Loucy (cell line): Measurements from ENCODE around the gene MAP3K21.

Source experiments
- H2AFZ ChIP-seq: fragments of 200-600 bp; sonication (generic); 2 replicates; pipeline ENCODE4 v1.6.0; 2016; ENCODE audit warnings: antibody characterized with exemption, mild to moderate bottlenecking, low read length, moderate library complexity
- H3F3A ChIP-seq: fragments of 200-600 bp; 2 replicates; pipeline ENCODE4 v1.6.0; 2016; ENCODE audit warnings: antibody characterized with exemption, low read depth, mild to moderate bottlenecking
- H3K27me3 ChIP-seq: fragments of 200-600 bp; sonication (generic); 2 replicates; pipeline ENCODE4 v1.6.1; 2014; ENCODE audit warnings: low read length, mild to moderate bottlenecking; ENCODE audit not compliant: insufficient read depth, poor library complexity, severe bottlenecking
- H3K36me3 ChIP-seq: fragments of 200-600 bp; sonication (generic); 2 replicates; pipeline ENCODE4 v1.6.1; 2016; ENCODE audit warnings: low read length; ENCODE audit not compliant: insufficient read depth
- H3K4me1 ChIP-seq: fragments of 200-600 bp; sonication (generic); 2 replicates; pipeline ENCODE4 v1.5.1; 2014; ENCODE audit warnings: low read length, mild to moderate bottlenecking; ENCODE audit not compliant: insufficient read depth, poor library complexity, severe bottlenecking
- H3K4me2 ChIP-seq: fragments of 200-600 bp; sonication (generic); 2 replicates; pipeline ENCODE4 v1.6.0; 2014; ENCODE audit warnings: antibody characterized with exemption, low read length, low read depth, mild to moderate bottlenecking; ENCODE audit not compliant: poor library complexity, severe bottlenecking
- H3K4me3 ChIP-seq: fragments of 200-600 bp; sonication (generic); 2 replicates; pipeline ENCODE4 v1.5.1; 2014; ENCODE audit warnings: low read length, mild to moderate bottlenecking, mixed read lengths; ENCODE audit not compliant: poor library complexity, severe bottlenecking
- H3K79me2 ChIP-seq: fragments of 200-600 bp; sonication (generic); 2 replicates; pipeline ENCODE4 v1.6.1; 2014; ENCODE audit warnings: low read length; ENCODE audit not compliant: insufficient read depth
- H3K9ac ChIP-seq: fragments of 200-600 bp; sonication (generic); 2 replicates; pipeline ENCODE4 v1.6.0; 2014; ENCODE audit warnings: mild to moderate bottlenecking, low read depth, low read length, moderate library complexity; ENCODE audit not compliant: poor library complexity, severe bottlenecking
- H3K9me2 ChIP-seq: fragments of 200-600 bp; sonication (generic); replicated peaks from 2 replicates; pipeline ENCODE4 v1.6.1; 2016; ENCODE audit warnings: low read depth, low read length, mixed read lengths
- H3K9me3 ChIP-seq: fragments of 200-600 bp; sonication (generic); 2 replicates; pipeline ENCODE4 v1.6.1; 2014; ENCODE audit warnings: mild to moderate bottlenecking, antibody characterized with exemption, low read length, low read depth; ENCODE audit not compliant: insufficient read depth
- H4K20me1 ChIP-seq: fragments of 200-600 bp; sonication (generic); 2 replicates; pipeline ENCODE4 v1.6.0; 2014; ENCODE audit warnings: antibody characterized with exemption, low read length, mild to moderate bottlenecking; ENCODE audit not compliant: insufficient read depth, poor library complexity, severe bottlenecking
- EZH2phosphoT487 ChIP-seq: fragments of 200-600 bp; IDR thresholded peaks from 2 replicates; pipeline ENCODE4 v1.6.1; 2018; ENCODE audit warnings: antibody characterized with exemption, mild to moderate bottlenecking, moderate library complexity, borderline replicate concordance
- TF ChIP-seq, protein P1 (sequence below): fragments of 200-600 bp; sonication (generic); conservative IDR thresholded peaks from 2 replicates; pipeline ENCODE4 v1.5.1; 2014; ENCODE audit warnings: mild to moderate bottlenecking, antibody characterized with exemption, low read length

The MAP3K21 gene

DNA sequence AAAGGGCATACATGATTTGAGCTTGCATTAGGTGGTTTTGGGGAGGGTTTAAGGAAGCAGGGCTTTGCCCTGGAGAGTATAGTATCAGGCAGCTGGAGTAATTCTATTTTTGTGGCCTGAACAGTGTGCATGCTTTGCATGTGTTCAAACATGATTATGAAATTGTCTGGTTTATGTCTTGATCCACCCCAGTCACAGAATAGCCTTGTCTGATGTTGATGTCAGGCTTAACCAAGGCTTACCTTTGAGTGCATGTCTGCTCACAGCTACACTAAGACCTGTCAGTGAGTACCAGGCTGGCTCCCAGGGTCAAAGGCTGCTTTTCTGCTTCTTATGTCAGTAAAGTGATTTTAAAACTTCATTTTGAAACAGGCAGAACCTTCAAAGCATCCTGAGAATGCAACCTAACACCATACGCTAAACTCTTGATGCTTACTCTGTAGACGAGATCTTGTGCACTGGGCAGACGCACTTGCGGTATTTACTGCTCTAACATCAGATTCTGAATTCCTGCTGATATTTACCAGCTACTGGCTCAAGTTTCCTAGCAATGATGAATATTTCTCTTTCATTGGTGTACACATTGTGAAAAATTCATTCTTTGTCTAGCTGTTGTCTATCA lies 78.9 kb downstream of the MAP3K21 start:
- H3K27me3 ChIP-seq = no peaks in the 10 kb centered on the region
- TF ChIP-seq EZH2phosphoT487 = no peak
- TF ChIP-seq, protein P1, sequence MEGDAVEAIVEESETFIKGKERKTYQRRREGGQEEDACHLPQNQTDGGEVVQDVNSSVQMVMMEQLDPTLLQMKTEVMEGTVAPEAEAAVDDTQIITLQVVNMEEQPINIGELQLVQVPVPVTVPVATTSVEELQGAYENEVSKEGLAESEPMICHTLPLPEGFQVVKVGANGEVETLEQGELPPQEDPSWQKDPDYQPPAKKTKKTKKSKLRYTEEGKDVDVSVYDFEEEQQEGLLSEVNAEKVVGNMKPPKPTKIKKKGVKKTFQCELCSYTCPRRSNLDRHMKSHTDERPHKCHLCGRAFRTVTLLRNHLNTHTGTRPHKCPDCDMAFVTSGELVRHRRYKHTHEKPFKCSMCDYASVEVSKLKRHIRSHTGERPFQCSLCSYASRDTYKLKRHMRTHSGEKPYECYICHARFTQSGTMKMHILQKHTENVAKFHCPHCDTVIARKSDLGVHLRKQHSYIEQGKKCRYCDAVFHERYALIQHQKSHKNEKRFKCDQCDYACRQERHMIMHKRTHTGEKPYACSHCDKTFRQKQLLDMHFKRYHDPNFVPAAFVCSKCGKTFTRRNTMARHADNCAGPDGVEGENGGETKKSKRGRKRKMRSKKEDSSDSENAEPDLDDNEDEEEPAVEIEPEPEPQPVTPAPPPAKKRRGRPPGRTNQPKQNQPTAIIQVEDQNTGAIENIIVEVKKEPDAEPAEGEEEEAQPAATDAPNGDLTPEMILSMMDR = no peak
- no peaks in the 10 kb centered on the region for H4K20me1 ChIP-seq

DNA sequence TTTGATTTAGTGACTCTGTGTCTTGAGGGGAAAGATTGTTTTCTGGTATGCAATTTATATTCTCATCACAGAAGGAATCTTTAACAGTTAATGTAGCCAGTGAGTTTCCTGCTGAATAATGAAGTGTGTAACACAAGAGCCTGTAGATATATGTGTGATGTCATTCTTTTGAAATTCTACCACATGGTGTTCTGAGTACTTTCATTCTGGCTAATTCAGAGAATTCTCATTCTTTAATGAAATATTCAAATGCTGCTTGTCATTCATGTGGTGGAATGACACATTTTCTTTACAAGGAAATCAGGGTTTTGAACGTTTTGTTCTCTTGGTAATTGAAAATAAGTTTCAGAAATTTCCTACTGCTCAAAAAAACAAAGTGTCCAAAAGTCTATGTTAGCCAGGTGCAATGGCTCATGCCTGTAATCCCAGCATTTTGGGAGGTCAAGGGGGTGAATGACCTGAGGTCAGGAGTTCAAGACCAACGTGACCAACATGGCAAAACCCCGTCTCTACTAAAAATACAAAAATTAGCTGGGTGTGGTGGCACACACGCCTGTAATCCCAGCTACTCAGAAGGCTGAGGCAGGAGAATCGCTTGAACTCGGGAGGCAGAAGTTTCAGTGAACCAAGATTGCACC lies 79.6 kb downstream of the MAP3K21 start:
- Histone ChIP-seq H3K79me2 (no peaks in the 10 kb centered on the region), H4K20me1 (no peaks in the 10 kb centered on the region), H3K9me3 (no peaks in the 10 kb centered on the region), H3K27me3 (no peaks in the 10 kb centered on the region), H2AFZ (no peak overlapping the region), H3K4me3 (no peak overlapping the region), H3K9ac (no peak overlapping the region), H3K9me2 (no peaks in the 10 kb centered on the region), H3F3A (no peaks in the 10 kb centered on the region), H3K4me2 (no peak overlapping the region), H3K4me1 (peaks cover 5% of the 10 kb centered on the region), H3K36me3 (no peaks in the 10 kb centered on the region)
- no peak for TF ChIP-seq EZH2phosphoT487
- TF ChIP-seq, protein P1 = no peak

More for the DNA sequence above, 78.9 kb downstream of the MAP3K21 start:
- no peak overlapping the region for H3K4me3 ChIP-seq
- H3F3A ChIP-seq = no peaks in the 10 kb centered on the region
- H3K4me1 ChIP-seq = peaks cover 5% of the 10 kb centered on the region
- no peak overlapping the region for H3K9ac ChIP-seq
- H3K79me2 ChIP-seq = no peaks in the 10 kb centered on the region
- no peak overlapping the region for H2AFZ ChIP-seq
- no peaks in the 10 kb centered on the region for H3K9me2 ChIP-seq
- H3K9me3 ChIP-seq = no peaks in the 10 kb centered on the region
- H3K4me2 ChIP-seq = no peak overlapping the region
- no peaks in the 10 kb centered on the region for H3K36me3 ChIP-seq

DNA sequence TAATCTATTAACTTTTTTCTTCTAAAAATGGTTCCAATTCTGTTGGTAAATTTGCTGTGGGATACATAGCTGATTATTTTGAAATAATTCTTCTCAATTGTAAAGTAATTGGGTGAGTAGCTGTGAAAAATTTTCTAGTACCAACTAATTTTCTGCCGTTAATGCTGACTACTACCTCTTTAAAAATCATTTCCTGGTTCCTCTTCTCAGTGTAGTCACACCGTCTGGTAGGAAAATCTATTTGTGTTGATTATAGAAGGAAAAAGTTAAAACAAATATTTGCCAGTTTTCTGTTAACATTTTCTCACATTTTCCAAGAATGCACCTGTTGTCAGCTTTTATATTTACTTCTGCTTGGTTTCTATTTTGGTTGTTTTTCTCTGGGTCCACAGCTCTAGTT lies 82.0 kb downstream of the MAP3K21 start:
- no peaks in the 10 kb centered on the region for H3K9me3 ChIP-seq
- H3K9ac ChIP-seq = no peak overlapping the region
- H3K4me3 ChIP-seq = peak overlapping the region; percentile 17
- H3K9me2 ChIP-seq = no peaks in the 10 kb centered on the region
- no peaks in the 10 kb centered on the region for H3K36me3 ChIP-seq
- H3K4me1 ChIP-seq = peaks cover 5% of the 10 kb centered on the region
- H4K20me1 ChIP-seq = no peaks in the 10 kb centered on the region
- H3F3A ChIP-seq = no peaks in the 10 kb centered on the region
- H3K27me3 ChIP-seq = no peaks in the 10 kb centered on the region
- TF ChIP-seq, protein P1 = no peak
- TF ChIP-seq EZH2phosphoT487 = no peak
- H2AFZ ChIP-seq = peak overlapping the region; percentile 76
- H3K79me2 ChIP-seq = no peaks in the 10 kb centered on the region
- H3K4me2 ChIP-seq = peak overlapping the region; percentile 40
